ENCODE data around the gene ZNF362.

DNA sequence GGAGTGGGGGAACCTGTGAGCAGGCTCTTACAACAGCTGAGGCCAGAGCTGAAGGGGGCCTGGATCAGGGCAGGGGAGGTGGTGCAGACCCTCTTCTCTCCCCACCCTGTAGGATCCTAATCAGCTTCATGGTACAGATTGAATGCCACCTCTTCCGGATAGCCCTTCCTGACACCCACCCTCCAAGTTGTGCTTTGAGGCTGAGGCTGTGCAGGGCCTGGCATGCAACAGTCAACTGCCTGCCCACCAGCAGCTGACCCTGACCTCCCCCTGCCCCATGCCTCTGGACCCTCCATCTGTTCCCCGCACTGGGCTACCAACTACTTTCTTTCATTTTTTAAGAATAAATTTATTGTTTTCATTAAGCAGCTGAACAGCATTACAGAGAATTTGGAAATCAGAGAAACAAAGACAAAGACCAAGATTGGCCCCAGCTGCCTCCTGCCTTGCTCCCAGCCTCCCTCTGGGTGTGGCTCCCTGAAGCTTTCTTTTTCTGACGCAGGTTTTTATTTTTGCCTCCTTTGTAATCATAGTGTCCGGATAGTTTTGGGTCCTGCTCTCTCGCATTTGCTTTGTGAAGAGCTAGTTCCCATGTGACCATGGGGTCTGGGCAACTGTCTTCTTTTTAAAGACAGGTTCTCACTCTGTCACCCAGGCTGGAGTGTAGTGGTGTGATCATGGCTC is 12.8 kb downstream of the ZNF362 start:
- no peak for TF ChIP-seq POLR2A (IDR thresholded peaks at IDR 0.05; ENCODE audit: low read depth, low read length)
- TF ChIP-seq POLR2AphosphoS5 (IDR thresholded peaks at IDR 0.05; ENCODE audit: low read depth, low read length): no peak
- no peak for TF ChIP-seq TAF1 (IDR thresholded peaks at IDR 0.05; ENCODE audit: low read depth, low read length)
- TF ChIP-seq SPI1 (IDR thresholded peaks at IDR 0.05; ENCODE audit: low read depth, low read length): no peak
- no peak for TF ChIP-seq PAX5 (IDR thresholded peaks at IDR 0.05; ENCODE audit: insufficient read depth, low read length, severe bottlenecking)
